GM18907 (cell line): ENCODE data around the gene IGSF21.
"Not testable (repeated sequence)": the region's sequence is repeated elsewhere in the genome, so short reads cannot be mapped to it uniquely, and the experiment has no call there.

Source experiments
- ATAC-seq: cut with Tn5 transposase; IDR thresholded peaks from one replicate; pipeline ENCODE4 v1.9.1; 2021; ENCODE audit warnings: mild to moderate bottlenecking, moderate library complexity; ENCODE audit not compliant: unreplicated experiment

The IGSF21 gene

DNA sequence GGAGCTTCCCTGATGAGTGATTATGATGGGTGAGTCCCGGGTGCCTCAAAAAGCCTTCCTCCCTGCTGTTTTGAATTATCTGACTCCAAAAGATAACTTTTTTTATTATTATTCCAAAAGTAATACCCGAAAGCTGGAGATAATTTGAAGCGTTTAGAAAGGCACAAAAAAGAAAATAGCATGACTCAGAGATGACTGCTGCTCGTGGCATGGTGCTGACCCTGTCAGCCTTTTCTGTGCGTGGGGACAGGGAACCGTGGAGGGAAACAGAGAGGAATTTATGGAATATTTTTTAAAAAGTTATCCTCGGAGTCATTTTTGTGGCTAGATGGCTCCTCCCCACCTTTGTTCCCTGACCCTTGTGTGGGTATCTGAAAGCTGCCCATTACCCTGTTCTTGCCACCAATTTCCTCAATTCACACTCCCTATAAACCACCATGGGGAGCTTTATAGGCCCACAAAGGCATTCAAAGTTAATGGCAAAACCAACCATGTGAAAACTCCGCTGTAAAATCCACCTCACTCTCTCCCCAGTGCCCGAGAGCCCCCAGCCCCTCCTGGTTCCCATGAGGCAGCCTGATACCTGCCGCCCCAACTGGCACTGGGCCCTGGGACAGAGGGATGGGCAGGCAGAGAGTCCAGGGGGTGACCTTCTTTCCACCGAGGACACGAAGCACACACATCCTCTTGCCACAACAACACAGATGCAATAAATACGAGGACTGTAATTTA lies 37.5 kb downstream of the IGSF21 start:
- ATAC-seq: no peak

GRCh38 chr1:18145851-18146618 lies 38.4 kb downstream of the IGSF21 start:
- no peak for ATAC-seq

GRCh38 chr1:18146886-18147285 lies 39.3 kb downstream of the IGSF21 start:
- no peak for ATAC-seq

- no peak for ATAC-seq
Measured at GRCh38 chr1:18147672-18148071, 40.1 kb downstream of the IGSF21 start.

DNA sequence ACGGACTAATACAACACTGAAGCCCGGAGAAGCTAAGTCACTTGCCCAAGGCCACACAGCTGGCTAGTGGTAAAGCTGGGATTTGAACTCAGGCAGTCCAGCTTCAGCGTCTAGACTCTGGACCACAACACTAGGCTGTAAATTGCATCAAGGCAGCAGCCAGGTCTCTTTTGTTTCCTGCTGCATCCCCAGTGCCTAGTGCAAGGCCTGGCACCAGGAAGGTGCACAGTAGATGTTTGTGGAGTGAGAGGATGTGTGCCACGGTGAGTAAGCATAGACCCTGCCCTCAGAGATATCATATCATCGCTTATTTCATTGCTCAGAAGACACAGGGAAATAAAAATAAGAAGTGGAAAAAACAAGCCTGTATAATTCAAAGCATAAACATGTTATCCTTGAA lies 40.9 kb downstream of the IGSF21 start:
- no peak for ATAC-seq

DNA sequence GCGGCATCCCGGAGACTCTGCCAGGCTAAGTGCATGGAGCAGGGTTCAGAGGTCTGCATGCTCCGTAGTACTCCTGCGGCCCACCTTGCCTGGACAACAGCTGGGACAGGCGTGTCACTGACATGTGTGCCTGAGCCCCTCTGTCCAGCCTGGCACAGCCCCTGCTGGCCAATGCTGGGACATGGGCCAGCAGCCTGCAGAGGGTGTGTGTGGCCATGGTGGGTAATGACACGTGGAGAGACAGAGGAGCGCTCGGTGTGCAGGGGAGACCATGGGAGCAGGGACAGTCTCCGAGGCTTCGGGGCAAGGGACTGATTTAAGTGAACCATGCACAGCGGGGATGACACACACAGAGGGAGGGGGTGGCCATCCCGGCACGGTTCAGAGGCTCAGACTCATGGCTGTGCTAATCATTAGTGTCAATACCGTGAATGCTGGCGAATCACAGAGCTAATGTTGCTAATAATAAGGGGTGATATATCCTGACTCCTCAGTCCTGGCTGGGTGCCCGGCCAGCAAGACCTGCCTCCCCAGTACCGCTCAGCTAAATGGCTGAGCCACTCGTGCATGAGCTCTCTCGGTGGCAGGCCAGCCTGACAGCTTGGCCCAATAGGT lies 41.5 kb downstream of the IGSF21 start:
- no peak for ATAC-seq

- ATAC-seq: no peak
Measured at GRCh38 chr1:18151436-18152122, 44.0 kb downstream of the IGSF21 start.

- no peak for ATAC-seq
Measured at GRCh38 chr1:18154430-18155194, 47.0 kb downstream of the IGSF21 start.

- ATAC-seq: no peak
Measured at GRCh38 chr1:18155881-18156385, 48.3 kb downstream of the IGSF21 start.

DNA sequence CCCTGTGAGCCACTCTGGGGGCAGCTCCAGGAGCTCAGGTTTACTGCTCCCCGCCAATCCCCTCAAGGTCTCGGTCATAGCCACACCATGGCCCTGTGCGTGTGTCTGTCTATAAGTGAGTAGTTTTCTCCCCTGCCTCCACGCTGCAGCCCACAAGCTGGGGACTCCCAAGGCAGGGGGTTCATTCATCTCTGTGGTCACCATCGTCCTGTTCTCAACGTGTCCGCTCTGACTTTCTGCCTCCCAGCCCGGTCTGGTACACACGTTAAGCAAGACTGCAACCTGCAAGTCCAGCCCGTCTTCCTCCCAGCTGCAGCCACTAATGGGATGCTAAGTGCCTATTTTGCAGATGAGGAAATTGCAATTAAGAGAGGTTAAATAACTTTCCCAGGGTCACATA lies 49.8 kb downstream of the IGSF21 start:
- no peak for ATAC-seq

- ATAC-seq: no peak
Measured at GRCh38 chr1:18157968-18158367, 50.4 kb downstream of the IGSF21 start.

DNA sequence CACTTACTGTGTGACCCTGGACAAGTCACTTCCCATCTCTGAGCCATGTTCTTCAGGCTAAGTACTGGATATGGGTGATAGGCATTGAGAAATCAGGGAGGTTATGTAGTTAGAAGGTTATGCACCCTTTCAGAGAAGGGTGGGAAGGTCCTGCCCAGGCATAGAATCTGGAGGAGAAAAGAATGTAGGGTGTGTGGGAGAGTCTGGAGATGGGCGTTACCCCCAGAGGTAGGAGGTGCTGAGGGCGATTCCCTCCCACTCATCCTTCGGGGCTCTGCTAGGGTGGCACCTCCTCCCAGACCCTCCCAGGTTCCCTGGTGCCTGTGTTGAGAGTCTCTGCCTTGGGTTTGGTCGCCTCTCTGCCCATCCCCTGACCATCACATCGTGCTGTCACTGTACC lies 51.1 kb downstream of the IGSF21 start:
- ATAC-seq: no peak

DNA sequence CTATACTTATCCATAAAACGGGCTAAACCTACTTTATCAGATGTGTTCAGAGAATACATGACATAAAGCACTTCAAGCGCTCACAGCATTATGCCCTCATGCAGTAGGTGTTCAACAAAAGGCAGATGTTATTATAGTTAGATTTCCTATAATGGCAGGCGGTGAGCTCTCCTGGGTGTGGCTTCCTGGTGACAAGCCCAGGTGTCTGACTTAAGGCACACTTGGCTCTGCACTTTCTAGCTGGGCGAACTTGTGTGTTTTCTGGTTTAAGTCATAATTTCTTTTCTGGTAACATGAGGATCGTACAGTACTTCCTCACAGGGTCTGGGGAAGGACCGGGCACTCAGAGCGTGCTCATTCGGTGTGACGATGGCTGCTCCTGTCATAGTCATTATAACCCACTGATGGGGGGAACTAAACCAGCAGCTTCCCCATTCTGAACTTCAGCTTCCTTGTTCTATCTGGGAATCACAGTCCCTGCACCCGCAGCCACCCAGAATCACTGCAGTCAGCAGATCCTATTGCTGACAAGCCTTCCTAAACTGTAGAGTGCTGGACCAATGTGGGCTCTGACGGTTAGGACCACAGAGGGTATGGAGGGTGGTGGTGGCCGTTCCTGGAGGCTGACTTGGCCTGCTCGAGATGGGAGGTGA lies 52.8 kb downstream of the IGSF21 start:
- no peak for ATAC-seq

- ATAC-seq: no peak
Measured at GRCh38 chr1:18161690-18162089, 54.1 kb downstream of the IGSF21 start.

- ATAC-seq: not testable (repeated sequence)
Measured at GRCh38 chr1:18165640-18166039, 58.0 kb downstream of the IGSF21 start.

GRCh38 chr1:18166341-18166740 lies 58.7 kb downstream of the IGSF21 start:
- ATAC-seq: no peak

GRCh38 chr1:18166929-18167328 lies 59.3 kb downstream of the IGSF21 start:
- ATAC-seq: no peak

- ATAC-seq: no peak
Measured at GRCh38 chr1:18170444-18170843, 62.8 kb downstream of the IGSF21 start.

GRCh38 chr1:18174037-18174436 lies 66.4 kb downstream of the IGSF21 start:
- ATAC-seq: no peak

DNA sequence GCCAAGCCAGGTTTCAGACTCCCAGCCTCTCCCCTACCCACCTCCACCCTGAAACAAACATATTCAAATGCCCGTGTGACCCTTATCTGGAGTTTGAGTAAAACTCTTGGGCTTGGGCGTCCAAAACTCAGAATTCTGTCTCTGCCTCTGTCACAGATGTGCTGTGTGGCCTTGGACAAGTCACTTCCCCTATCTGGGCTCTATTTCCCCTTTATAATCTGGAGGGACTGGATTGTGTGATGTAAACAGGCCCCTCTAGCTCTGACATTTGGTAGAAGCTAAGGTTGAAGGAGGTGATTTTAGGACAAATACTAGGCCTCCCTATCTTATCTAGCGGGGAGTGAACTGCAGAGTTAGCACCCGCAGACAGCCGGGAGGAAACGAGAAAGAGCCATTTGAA lies 67.5 kb downstream of the IGSF21 start:
- no peak for ATAC-seq
